ENCODE results near the gene PAX5.
A peak's percentile ranks its signal among the peaks of the same experiment; 100 is the strongest.

PAX5 gene

DNA sequence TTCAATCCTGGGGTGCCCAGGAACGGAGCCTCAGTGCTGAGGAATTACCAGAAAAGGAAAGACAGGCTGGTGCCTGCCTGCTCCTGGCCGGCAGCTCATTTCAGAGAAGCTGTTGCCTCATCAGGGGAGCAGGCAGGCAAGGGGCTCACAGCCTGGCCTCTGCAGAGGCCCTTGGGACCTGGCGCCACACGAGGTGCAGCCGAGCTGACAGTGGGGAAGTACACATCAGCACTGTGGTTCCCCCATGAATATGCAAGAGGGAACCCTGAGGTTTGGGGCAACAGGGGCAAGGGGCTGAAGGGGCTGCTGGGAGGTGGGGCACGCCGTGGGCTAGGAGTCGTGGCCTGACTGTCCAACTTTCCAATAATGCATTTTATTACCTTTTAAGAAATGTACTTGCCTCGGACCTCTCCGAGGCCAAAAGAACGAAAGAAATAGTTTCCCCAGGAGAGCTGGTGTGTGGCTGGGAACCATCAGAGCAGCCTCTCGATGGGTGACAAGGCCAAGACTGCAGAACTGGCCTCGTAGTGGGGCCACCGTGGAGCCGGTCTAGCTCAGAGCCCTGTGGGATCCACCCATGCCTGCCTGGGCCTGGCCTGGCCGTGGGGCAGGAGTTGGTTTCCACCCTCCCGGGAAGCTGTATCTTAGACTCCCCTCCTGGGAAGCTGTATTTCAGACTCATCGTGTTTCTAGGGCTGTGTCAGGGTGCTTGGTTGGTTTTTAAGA is 198.6 kb downstream of the PAX5 start:
- H3K27ac ChIP-seq: no peak overlapping the region
- TF ChIP-seq, protein P1, sequence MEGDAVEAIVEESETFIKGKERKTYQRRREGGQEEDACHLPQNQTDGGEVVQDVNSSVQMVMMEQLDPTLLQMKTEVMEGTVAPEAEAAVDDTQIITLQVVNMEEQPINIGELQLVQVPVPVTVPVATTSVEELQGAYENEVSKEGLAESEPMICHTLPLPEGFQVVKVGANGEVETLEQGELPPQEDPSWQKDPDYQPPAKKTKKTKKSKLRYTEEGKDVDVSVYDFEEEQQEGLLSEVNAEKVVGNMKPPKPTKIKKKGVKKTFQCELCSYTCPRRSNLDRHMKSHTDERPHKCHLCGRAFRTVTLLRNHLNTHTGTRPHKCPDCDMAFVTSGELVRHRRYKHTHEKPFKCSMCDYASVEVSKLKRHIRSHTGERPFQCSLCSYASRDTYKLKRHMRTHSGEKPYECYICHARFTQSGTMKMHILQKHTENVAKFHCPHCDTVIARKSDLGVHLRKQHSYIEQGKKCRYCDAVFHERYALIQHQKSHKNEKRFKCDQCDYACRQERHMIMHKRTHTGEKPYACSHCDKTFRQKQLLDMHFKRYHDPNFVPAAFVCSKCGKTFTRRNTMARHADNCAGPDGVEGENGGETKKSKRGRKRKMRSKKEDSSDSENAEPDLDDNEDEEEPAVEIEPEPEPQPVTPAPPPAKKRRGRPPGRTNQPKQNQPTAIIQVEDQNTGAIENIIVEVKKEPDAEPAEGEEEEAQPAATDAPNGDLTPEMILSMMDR (IDR thresholded peaks at IDR 0.05): no peak
- TF ChIP-seq ZFX (IDR thresholded peaks at IDR 0.05; ENCODE audit: borderline replicate concordance): no peak

DNA sequence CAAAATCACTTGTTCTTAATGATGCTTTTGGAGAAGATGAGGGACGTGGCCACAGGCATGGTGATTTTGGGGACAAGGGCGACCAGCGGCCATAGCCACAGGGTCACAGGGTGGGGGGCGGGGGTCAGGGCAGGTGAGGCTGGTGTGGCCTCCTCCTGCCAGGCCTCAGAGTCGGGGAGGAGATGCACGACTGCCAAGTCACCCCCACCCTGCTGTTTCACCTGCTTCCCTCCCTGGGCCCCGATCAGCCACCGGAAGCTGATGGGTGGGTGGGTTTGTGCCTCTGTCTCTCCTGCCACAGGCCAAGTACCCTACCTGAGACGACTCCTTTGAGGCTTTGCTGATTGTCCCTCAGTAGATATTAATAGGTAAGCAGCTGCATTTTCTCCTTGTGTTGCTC is 199.3 kb downstream of the PAX5 start:
- no peak overlapping the region for H3K27ac ChIP-seq
- no peak for TF ChIP-seq ZFX (IDR thresholded peaks at IDR 0.05; ENCODE audit: borderline replicate concordance)
- TF ChIP-seq, protein P1 (IDR thresholded peaks at IDR 0.05): no peak

DNA sequence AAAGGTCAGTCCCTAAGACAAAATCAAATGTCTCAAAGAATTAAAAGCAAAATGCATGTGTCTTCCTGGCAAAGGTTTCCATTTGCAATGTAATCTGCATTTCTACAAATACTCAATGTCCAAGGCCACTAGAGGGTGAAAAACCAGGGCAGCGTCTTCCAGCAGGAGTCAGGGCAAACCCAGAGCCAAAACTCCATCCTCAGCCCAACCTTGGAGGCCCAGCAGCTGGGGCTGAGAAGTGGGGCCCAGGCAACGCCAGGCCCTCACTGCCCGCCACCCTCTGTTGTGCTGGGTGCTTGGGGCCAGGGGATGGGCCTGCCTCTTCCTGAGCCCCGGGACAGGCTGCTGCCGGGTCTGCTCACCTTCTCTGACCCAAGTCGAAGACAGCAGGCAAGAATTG is 200.1 kb downstream of the PAX5 start:
- no peak overlapping the region for H3K27ac ChIP-seq
- no peak for TF ChIP-seq ZFX (IDR thresholded peaks at IDR 0.05; ENCODE audit: borderline replicate concordance)
- TF ChIP-seq, protein P1 (IDR thresholded peaks at IDR 0.05): peak; percentile 15; the same call in 1 of the 2 replicates

DNA sequence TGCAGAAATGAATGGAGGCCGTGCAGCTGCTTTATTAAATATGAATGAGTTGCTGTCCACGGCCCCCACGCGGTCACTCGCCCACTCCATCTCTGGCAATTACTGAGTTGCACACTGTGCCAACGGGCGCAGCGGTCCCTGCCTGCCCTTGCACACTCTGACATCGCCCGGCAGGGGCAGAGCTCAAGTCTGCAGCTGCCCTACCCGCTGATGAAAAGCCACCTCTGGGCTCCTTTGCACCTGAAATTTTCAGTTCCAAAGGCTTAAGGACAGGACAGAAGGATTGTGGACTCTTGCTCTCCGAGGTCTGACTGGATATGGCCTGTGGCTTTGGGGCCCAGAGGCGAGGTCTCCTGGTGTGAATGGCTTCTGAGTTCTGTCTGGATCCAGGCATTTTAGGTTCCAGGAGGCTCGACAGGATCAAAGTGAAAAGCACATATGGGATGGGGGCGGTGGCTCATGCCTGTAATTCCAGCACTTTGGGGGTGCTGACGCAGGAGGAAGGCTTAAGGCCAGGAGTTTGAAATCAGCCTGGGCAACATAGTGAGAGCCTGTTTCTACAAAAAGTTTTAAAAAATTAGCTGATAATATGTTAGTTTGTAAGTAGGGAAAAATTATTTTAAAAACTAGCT is 201.8 kb downstream of the PAX5 start:
- no peak overlapping the region for H3K27ac ChIP-seq

DNA sequence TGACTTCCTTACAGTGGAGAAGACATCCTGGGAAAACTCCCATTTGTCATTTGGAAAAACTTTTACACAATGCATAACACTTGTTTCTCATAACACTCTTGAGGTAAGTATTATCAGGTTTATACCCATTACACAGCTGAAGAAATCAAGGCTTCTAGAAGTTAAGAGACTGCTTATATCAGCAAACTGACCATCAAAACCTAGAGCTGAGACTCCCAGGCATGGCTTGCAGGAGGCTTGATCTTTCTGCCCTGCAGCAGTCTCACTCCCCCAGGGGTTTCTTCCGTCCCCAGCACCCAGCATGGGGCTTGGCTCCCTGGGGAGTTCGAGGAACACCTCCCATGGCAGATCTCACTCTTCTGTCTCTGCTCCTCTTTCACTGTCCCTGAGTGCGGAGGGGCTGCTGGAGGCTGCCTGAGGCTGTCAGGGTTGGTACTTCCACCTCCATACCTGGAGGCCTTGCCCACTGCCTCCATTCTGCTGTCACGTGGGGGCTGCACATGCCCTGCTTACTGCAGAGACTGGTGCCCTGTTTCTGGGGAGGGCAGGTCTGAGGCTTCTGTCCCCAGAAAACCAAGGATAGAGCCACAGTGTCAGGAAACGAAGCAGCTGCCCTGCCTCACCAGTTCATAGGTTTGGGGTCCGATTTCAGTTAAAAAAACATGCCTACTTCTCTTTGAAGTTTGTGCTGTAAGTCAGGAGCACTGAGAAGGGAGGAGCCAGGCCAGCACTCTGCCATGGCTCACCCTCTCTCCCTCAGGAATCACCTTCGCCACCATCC is 202.5 kb downstream of the PAX5 start:
- no peak for TF ChIP-seq ZFX (IDR thresholded peaks at IDR 0.05; ENCODE audit: borderline replicate concordance)
- TF ChIP-seq, protein P1 (IDR thresholded peaks at IDR 0.05): no peak

More for the DNA sequence above, 201.8 kb downstream of the PAX5 start:
- no peak for TF ChIP-seq ZFX (IDR thresholded peaks at IDR 0.05; ENCODE audit: borderline replicate concordance)
- TF ChIP-seq, protein P1 (IDR thresholded peaks at IDR 0.05): no peak

DNA sequence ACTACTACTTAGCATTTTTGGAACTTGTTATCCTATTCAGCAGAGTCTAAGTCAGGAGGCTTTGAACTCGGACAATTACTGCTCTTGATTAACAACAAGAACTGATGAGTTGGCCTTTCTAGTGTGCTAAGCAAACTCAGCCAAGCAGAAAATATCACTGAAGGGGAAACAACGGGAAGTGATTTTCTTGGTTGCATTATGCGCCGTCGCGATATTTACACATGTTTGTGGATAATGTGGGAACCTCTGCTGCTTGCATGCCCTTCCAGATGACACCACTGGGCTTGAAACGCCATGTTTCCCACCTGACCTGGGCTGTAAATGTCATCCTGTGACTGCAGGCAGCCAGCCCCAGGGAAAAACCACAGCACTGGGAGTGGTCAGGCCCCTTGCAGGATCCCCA is 205.5 kb downstream of the PAX5 start:
- no peak for TF ChIP-seq ZFX (IDR thresholded peaks at IDR 0.05; ENCODE audit: borderline replicate concordance)
- TF ChIP-seq, protein P1 (IDR thresholded peaks at IDR 0.05): no peak

More for the DNA sequence above, 202.5 kb downstream of the PAX5 start:
- H3K27ac ChIP-seq: no peak overlapping the region

More for the DNA sequence above, 205.5 kb downstream of the PAX5 start:
- no peak overlapping the region for H3K27ac ChIP-seq
